ENCODE results near the gene FILIP1L.

DNA sequence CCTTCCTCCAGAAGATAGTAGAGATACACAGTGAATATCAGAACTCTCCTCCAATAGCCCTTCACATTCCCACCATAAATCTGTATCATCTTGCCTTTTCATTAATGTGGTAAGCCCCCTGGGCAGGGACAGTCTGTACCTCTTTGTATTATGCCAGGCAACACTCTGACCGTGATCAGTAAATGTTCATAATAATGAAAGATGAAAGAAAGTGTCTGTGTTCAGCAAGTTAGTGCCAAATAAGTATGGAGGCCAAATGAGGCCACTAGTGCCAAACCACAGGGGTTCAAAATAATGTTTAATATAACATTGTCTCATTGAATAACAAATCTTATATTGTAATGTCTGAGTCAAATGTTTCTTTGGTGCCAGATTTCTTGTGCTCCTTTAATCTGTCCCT is 192.3 kb downstream of the FILIP1L start:
- TF ChIP-seq, protein P1, sequence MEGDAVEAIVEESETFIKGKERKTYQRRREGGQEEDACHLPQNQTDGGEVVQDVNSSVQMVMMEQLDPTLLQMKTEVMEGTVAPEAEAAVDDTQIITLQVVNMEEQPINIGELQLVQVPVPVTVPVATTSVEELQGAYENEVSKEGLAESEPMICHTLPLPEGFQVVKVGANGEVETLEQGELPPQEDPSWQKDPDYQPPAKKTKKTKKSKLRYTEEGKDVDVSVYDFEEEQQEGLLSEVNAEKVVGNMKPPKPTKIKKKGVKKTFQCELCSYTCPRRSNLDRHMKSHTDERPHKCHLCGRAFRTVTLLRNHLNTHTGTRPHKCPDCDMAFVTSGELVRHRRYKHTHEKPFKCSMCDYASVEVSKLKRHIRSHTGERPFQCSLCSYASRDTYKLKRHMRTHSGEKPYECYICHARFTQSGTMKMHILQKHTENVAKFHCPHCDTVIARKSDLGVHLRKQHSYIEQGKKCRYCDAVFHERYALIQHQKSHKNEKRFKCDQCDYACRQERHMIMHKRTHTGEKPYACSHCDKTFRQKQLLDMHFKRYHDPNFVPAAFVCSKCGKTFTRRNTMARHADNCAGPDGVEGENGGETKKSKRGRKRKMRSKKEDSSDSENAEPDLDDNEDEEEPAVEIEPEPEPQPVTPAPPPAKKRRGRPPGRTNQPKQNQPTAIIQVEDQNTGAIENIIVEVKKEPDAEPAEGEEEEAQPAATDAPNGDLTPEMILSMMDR (conservative IDR thresholded peaks at IDR 0.05; ENCODE audit: low read length): no peak
- no peak for TF ChIP-seq EZH2phosphoT487 (IDR thresholded peaks at IDR 0.05; ENCODE audit: borderline replicate concordance)

All from Loucy (cell line).